Measurements from ENCODE around the gene CACNA1E. TPM values are rescaled to one million over a fixed set of nuclear protein-coding genes. Genes with fewer than 3 reads are reported as not detected.
"Not testable (repeated sequence)": the region's sequence is repeated elsewhere in the genome, so short reads cannot be mapped to it uniquely, and the experiment has no call there.

CACNA1E gene
- total RNA-seq, 4 donors from 2014 or later: 0.09 to 0.19 TPM; not detected in 2

GRCh38 chr1:181821701-181822100, 338.4 kb downstream of the CACNA1E start:
- intact Hi-C loops (cut with DNase I): no loop called here
- TF ChIP-seq CTCF (IDR thresholded peaks at IDR 0.05) (no peak), POLR2A (IDR thresholded peaks at IDR 0.05) (no peak)
- Histone ChIP-seq H3K27me3 (peaks cover 0 to 2% (median 0%) of the 10 kb centered on the region in 4 donors), H3K4me1 (peaks cover 0 to 4% (median 0%) of the 10 kb centered on the region in 3 donors), H3K4me3 (no peak overlapping the region), H3K36me3 (no peaks in the 10 kb centered on the region), H3K9me3 (no peaks in the 10 kb centered on the region), H3K27ac (no peak overlapping the region)
- no peak for DNase-seq

- H3K4me3 ChIP-seq; intact Hi-C loops (cut with DNase I); H3K9me3 ChIP-seq; H3K36me3 ChIP-seq; H3K27me3 ChIP-seq; DNase-seq: not testable (repeated sequence)
- Histone ChIP-seq H3K27ac (peak overlapping the region in 1 of 4 donors; percentile 54), H3K4me1 (peaks cover 0 to 16% (median 0%) of the 10 kb centered on the region in 3 donors)
- WGBS, 2 donors: 93 to 100% methylated on average over 2 to 3 of the region's 28 CpGs
These were observed 349.0 kb downstream of the CACNA1E start for GRCh38 chr1:181832173-181832880.

GRCh38 chr1:181846001-181846645, 362.8 kb downstream of the CACNA1E start:
- Histone ChIP-seq H3K27ac (no peak overlapping the region), H3K36me3 (no peaks in the 10 kb centered on the region), H3K4me1 (no peaks in the 10 kb centered on the region), H3K27me3 (peaks cover 0 to 14% (median 0%) of the 10 kb centered on the region in 4 donors), H3K4me3 (no peak overlapping the region), H3K9me3 (no peaks in the 10 kb centered on the region)
- intact Hi-C loops (cut with DNase I): no loop called here
- TF ChIP-seq POLR2A (IDR thresholded peaks at IDR 0.05) (no peak), CTCF (IDR thresholded peaks at IDR 0.05) (no peak)
- 74 to 76% methylated on average over 5 of the region's 5 CpGs for WGBS, 2 donors
- DNase-seq: no peak

- H3K27ac ChIP-seq: no peak overlapping the region
- no peak overlapping the region for H3K4me3 ChIP-seq
- no peaks in the 10 kb centered on the region for H3K4me1 ChIP-seq
- intact Hi-C loops (cut with DNase I): no loop called here
- H3K27me3 ChIP-seq: peaks cover 0 to 14% (median 0%) of the 10 kb centered on the region in 4 donors
- no peaks in the 10 kb centered on the region for H3K36me3 ChIP-seq
- H3K9me3 ChIP-seq: no peaks in the 10 kb centered on the region
- DNase-seq: no peak
- TF ChIP-seq POLR2A (IDR thresholded peaks at IDR 0.05) (no peak), CTCF (IDR thresholded peaks at IDR 0.05) (no peak)
These were observed 363.4 kb downstream of the CACNA1E start for GRCh38 chr1:181846681-181847080.

GRCh38 chr1:181849071-181849470, 365.8 kb downstream of the CACNA1E start:
- H3K4me1 ChIP-seq: no peaks in the 10 kb centered on the region
- WGBS, 2 donors: 35 to 68% methylated on average over 3 to 4 of the region's 4 CpGs
- DNase-seq: no peak
- intact Hi-C loops (cut with DNase I): no loop called here
- no peak for TF ChIP-seq CTCF (IDR thresholded peaks at IDR 0.05)
- TF ChIP-seq POLR2A (IDR thresholded peaks at IDR 0.05): no peak
- peaks cover 0 to 11% (median 0%) of the 10 kb centered on the region in 4 donors for H3K27me3 ChIP-seq
- H3K4me3 ChIP-seq: no peak overlapping the region
- no peaks in the 10 kb centered on the region for H3K36me3 ChIP-seq
- no peak overlapping the region for H3K27ac ChIP-seq
- H3K9me3 ChIP-seq: peaks cover 0 to 7% (median 3%) of the 10 kb centered on the region in 3 donors

- H3K36me3 ChIP-seq; H3K27me3 ChIP-seq; H3K27ac ChIP-seq; intact Hi-C loops (cut with DNase I); H3K4me1 ChIP-seq; DNase-seq; H3K4me3 ChIP-seq: not testable (repeated sequence)
- WGBS, 2 donors: 67 to 73% methylated on average over 2 of the region's 2 CpGs
- peaks cover 0 to 15% (median 3%) of the 10 kb centered on the region in 3 donors for H3K9me3 ChIP-seq
These were observed 370.9 kb downstream of the CACNA1E start for GRCh38 chr1:181854212-181854611.
